Stimulated activated naive CD4-positive, alpha-beta T cell (primary cell): ENCODE measurements around the gene CPSF4L.

ENCODE experiments used
- DNase-seq, 6 experiments: peaks; one replicate each; lab custom pipeline; 2025; lab: John Stamatoyannopoulos, UW

CPSF4L gene

GRCh38 chr17:73289549-73290254, 28.0 kb upstream of the CPSF4L start:
- DNase-seq = peak in 1 of 6 experiments; percentile 5

GRCh38 chr17:73288534-73289302, 27.0 kb upstream of the CPSF4L start:
- no peak for DNase-seq

- DNase-seq = no peak
Observed at GRCh38 chr17:73286863-73287296, 25.2 kb upstream of the CPSF4L start.

- DNase-seq = no peak
Observed at GRCh38 chr17:73285916-73286862, 24.5 kb upstream of the CPSF4L start.

- DNase-seq = no peak
Observed at GRCh38 chr17:73285603-73285908, 23.9 kb upstream of the CPSF4L start.

- no peak for DNase-seq
Observed at GRCh38 chr17:73284906-73285602, 23.4 kb upstream of the CPSF4L start.

- no peak for DNase-seq
Observed at GRCh38 chr17:73284354-73284753, 22.7 kb upstream of the CPSF4L start.

GRCh38 chr17:73283841-73284282, 22.2 kb upstream of the CPSF4L start:
- no peak for DNase-seq

GRCh38 chr17:73283250-73283649, 21.6 kb upstream of the CPSF4L start:
- no peak for DNase-seq

- DNase-seq = no peak
Observed at GRCh38 chr17:73282629-73283028, 20.9 kb upstream of the CPSF4L start.

GRCh38 chr17:73281928-73282327, 20.2 kb upstream of the CPSF4L start:
- no peak for DNase-seq

GRCh38 chr17:73280191-73280590, 18.5 kb upstream of the CPSF4L start:
- no peak for DNase-seq

GRCh38 chr17:73279704-73280103, 18.0 kb upstream of the CPSF4L start:
- no peak for DNase-seq

- DNase-seq = no peak
Observed at GRCh38 chr17:73278465-73279453, 17.1 kb upstream of the CPSF4L start.

GRCh38 chr17:73278049-73278464, 16.4 kb upstream of the CPSF4L start:
- DNase-seq = no peak

- no peak for DNase-seq
Observed at GRCh38 chr17:73274490-73274889, 12.8 kb upstream of the CPSF4L start.

- no peak for DNase-seq
Observed at GRCh38 chr17:73272906-73273218, 11.2 kb upstream of the CPSF4L start.

- DNase-seq = no peak
Observed at GRCh38 chr17:73271072-73271471, 9.4 kb upstream of the CPSF4L start.

- DNase-seq = no peak
Observed at GRCh38 chr17:73269791-73270190, 8.1 kb upstream of the CPSF4L start.

- DNase-seq = no peak
Observed at GRCh38 chr17:73269329-73269615, 7.6 kb upstream of the CPSF4L start.
